Esophagus squamous epithelium (tissue), 4 donors: ENCODE measurements around the gene BACE2.

Source experiments
- POLR2A ChIP-seq, 4 donors: fragments of 450-650 bp; IDR thresholded peaks; one replicate each; pipeline ENCODE4 v1.6.1; 2017; ENCODE audit warnings: antibody characterized with exemption in 4 of 4, mild to moderate bottlenecking in 4 of 4, moderate library complexity in 3 of 4
- TF ChIP-seq, protein P1 (sequence below), 6 experiments: fragments of 450-650 bp in 4 of 6; fragments of 200-600 bp in 2 of 6; sonication (generic) in 2 of 6; IDR thresholded peaks; one replicate each; pipeline ENCODE4 v1.5.1; 2016 to 2019; ENCODE audit warnings: antibody characterized with exemption in 6 of 6, mild to moderate bottlenecking in 4 of 6, moderate library complexity in 4 of 6

DNA sequence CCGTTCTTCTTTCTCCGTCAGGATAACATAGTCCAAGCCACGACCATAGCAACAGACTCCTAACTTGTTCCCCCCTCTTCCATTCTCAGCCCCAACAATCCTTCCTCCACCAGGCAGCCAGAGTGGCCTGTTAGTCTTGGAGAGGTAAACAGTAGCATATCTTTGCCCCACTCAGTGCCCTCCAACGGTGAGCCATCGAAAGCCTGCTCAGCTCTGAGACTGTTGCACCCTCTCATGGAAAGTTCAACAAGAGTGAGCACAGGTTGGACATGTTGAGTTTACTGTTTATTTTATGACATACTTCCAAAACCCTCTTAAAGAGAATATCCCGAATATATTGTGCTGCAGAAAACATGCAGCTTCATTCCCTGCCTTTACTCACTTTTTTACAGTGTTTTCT lies 30.1 kb upstream of the BACE2 start:
- TF ChIP-seq POLR2A (IDR thresholded peaks at IDR 0.05): no peak
- TF ChIP-seq, protein P1, sequence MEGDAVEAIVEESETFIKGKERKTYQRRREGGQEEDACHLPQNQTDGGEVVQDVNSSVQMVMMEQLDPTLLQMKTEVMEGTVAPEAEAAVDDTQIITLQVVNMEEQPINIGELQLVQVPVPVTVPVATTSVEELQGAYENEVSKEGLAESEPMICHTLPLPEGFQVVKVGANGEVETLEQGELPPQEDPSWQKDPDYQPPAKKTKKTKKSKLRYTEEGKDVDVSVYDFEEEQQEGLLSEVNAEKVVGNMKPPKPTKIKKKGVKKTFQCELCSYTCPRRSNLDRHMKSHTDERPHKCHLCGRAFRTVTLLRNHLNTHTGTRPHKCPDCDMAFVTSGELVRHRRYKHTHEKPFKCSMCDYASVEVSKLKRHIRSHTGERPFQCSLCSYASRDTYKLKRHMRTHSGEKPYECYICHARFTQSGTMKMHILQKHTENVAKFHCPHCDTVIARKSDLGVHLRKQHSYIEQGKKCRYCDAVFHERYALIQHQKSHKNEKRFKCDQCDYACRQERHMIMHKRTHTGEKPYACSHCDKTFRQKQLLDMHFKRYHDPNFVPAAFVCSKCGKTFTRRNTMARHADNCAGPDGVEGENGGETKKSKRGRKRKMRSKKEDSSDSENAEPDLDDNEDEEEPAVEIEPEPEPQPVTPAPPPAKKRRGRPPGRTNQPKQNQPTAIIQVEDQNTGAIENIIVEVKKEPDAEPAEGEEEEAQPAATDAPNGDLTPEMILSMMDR (IDR thresholded peaks at IDR 0.05): no peak
